ENCODE data around the gene ZNF335. TPM values are rescaled to one million over a fixed set of nuclear protein-coding genes. Genes with fewer than 3 reads are reported as not detected.

ZNF335 gene
- total and polyA plus RNA-seq, 2 of the 13 experiments (the other 11 are each of a cell fraction or from before 2014, with no cell fraction given), result 9.7 to 13.7 TPM

GRCh38 chr20:45946149-45946970, 25.6 kb downstream of the ZNF335 start (continued):
- TF ChIP-seq MAF1 (CRISPR knock-in tag; IDR thresholded peaks at IDR 0.05; ENCODE audit: borderline replicate concordance) (peak; percentile 81; the same call in 1 of the 2 replicates), REPIN1 (CRISPR knock-in tag; IDR thresholded peaks at IDR 0.05; ENCODE audit: borderline replicate concordance, low read depth) (peak; percentile 98), ZNF784 (CRISPR knock-in tag; IDR thresholded peaks at IDR 0.05; ENCODE audit: borderline replicate concordance) (peak; percentile 92; the same call in 1 of the 2 replicates), GZF1 (CRISPR knock-in tag; IDR thresholded peaks at IDR 0.05) (no peak), ZNF136 (CRISPR knock-in tag; IDR thresholded peaks at IDR 0.05; ENCODE audit: low read depth) (peak; percentile 92; the same call in 1 of the 2 replicates), ZNF614 (CRISPR knock-in tag; IDR thresholded peaks at IDR 0.05; ENCODE audit: borderline replicate concordance) (peak; percentile 90; the same call in 1 of the 2 replicates), HOXA3 (CRISPR knock-in tag; IDR thresholded peaks at IDR 0.05) (peak; percentile 93), NCOR1 (IDR thresholded peaks at IDR 0.05; ENCODE audit: borderline replicate concordance, low read length) (peak; percentile 78; the same call in 1 of the 2 replicates), FOXP1 (IDR thresholded peaks at IDR 0.05) (no peak), FOXP1 (CRISPR knock-in tag; IDR thresholded peaks at IDR 0.05) (peak; percentile 48), MLXIP (CRISPR knock-in tag; IDR thresholded peaks at IDR 0.05; ENCODE audit: borderline replicate concordance) (peak; percentile 97), ZBTB7B (CRISPR knock-in tag; IDR thresholded peaks at IDR 0.05) (peak; percentile 62; the same call in 1 of the 2 replicates), ZNF652 (CRISPR knock-in tag; IDR thresholded peaks at IDR 0.05; ENCODE audit: borderline replicate concordance, low read depth) (peak; percentile 55; the same call in 1 of the 2 replicates), POLR2AphosphoS5 (IDR thresholded peaks at IDR 0.05; ENCODE audit: low read depth, low read length) (peak; percentile 59; the same call in 1 of the 2 replicates), KDM5B (CRISPR knock-in tag; IDR thresholded peaks at IDR 0.05; ENCODE audit: borderline replicate concordance) (peak; percentile 90), ZNF724P (CRISPR knock-in tag; IDR thresholded peaks at IDR 0.05; ENCODE audit: borderline replicate concordance) (no peak; the same call in 1 of the 2 replicates), ZNF598 (CRISPR knock-in tag; IDR thresholded peaks at IDR 0.05; ENCODE audit: borderline replicate concordance) (peak; percentile 87; the same call in 1 of the 2 replicates), AHR (CRISPR knock-in tag; IDR thresholded peaks at IDR 0.05) (peak; percentile 45; the same call in 1 of the 2 replicates), ADNP (CRISPR knock-in tag; IDR thresholded peaks at IDR 0.05) (no peak), FOXO1 (CRISPR knock-in tag; IDR thresholded peaks at IDR 0.05) (peak; percentile 77), HOMEZ (CRISPR knock-in tag; IDR thresholded peaks at IDR 0.05; ENCODE audit: low read depth) (peak; percentile 93)
- TF ChIP-seq, protein P1, sequence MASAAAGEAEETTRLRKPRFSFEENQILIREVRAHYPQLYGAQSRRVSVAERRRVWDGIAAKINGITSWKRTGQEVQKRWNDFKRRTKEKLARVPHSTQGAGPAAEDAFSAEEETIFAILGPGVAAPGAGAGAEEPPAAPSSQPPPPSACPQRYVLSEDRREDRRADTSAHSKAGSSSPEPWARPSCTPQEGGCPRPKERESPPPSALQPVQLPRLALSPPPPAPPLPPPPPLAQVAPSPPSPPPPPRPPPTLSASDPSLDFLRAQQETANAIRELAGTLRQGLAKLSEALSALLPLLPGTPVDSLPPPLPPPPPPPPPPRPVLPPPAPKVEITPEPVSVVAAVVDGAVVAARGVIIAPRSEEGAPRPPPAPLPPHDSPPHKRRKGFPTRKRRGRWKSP (CRISPR knock-in tag; IDR thresholded peaks at IDR 0.05), result peak; percentile 94

Measured in HepG2 (cell line).